Naive B cell (primary cell): ENCODE data around the gene LENG9. TPM values are rescaled to one million over a fixed set of nuclear protein-coding genes. Genes with fewer than 3 reads are reported as not detected.

Experiments used
- ATAC-seq, 2 donors: fragments of 150-1000 bp; cut with Tn5 transposase; 2 replicates each; pipeline ENCODE4 v1.10.0; 2021; ENCODE audit warnings: low read depth in 2 of 2, mild to moderate bottlenecking in 2 of 2, moderate library complexity in 2 of 2
- DNase-seq: peaks from one replicate; pipeline ENCODE4 v3.0.0; 2022
- H3K27ac Mint-ChIP-seq, 6 donors: one replicate each; pipeline ENCODE4 v1.8.0; 2020 to 2022; ENCODE audit warnings: mild to moderate bottlenecking in 6 of 6, mixed read lengths in 6 of 6, moderate library complexity in 5 of 6, inconsistent platforms in 2 of 6
- H3K27me3 Mint-ChIP-seq, 3 donors: one replicate each; pipeline ENCODE4 v1.8.0; 2021 to 2022; ENCODE audit warnings: mixed read lengths in 3 of 3, mild to moderate bottlenecking in 1 of 3
- H3K36me3 Mint-ChIP-seq, 2 donors: one replicate each; pipeline ENCODE4 v1.8.0; 2020 to 2022; ENCODE audit warnings: mixed read lengths in 2 of 2, inconsistent platforms in 1 of 2, mild to moderate bottlenecking in 1 of 2
- H3K4me1 Mint-ChIP-seq, 3 donors: one replicate each; pipeline ENCODE4 v1.8.0; 2020 to 2022; ENCODE audit warnings: mixed read lengths in 3 of 3, inconsistent platforms in 1 of 3, mild to moderate bottlenecking in 1 of 3, moderate library complexity in 1 of 3
- H3K4me3 Mint-ChIP-seq, 8 donors: one replicate each; pipeline ENCODE4 v1.8.0; 2020 to 2022; ENCODE audit warnings: mild to moderate bottlenecking in 8 of 8, mixed read lengths in 8 of 8, moderate library complexity in 8 of 8, inconsistent platforms in 2 of 8
- H3K9me3 Mint-ChIP-seq, 7 donors: one replicate each; pipeline ENCODE4 v1.8.0; 2020 to 2022; ENCODE audit warnings: mixed read lengths in 7 of 7, mild to moderate bottlenecking in 5 of 7, inconsistent platforms in 2 of 7, moderate library complexity in 1 of 7
- polyA plus RNA-seq, 6 donors: library from polyadenylated mRNA; unstranded; fragments of 300-500 nt; fragmentation: Illumina TruSeq; gene quantifications; one replicate each; pipeline ENCODE4 v1.2.3, GENCODE V29; 2021; ENCODE audit warnings: low read depth in 6 of 6

The LENG9 gene
- polyA plus RNA-seq, 6 donors from 2014 or later: 0.20 to 0.62 (median 0.31) TPM; not detected in 1

DNA sequence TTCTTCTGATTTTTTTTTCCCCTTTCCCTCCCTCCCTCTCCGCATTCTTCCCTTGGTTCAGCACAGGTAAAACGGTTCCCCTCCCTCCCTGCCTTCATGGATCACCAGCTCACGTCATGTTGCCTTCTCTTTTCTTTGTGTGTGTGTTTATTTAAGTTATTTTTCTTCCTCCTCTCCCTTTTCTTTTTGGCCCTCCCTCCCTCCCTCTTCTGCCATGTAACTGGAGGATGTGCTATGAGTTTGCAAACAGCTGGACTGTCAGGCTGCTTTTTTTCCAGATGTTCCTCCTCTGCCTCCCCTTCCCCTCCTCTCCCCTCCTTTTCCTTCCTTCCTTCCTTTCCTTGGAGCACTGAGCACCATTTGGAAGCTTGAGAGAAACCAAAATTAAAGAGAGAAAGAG is 2.0 kb downstream of the LENG9 start:
- peaks cover 31 to 35% (median 32%) of the 10 kb centered on the region in 3 donors for H3K4me1 Mint-ChIP-seq
- DNase-seq (no peak), ATAC-seq (no peak)
- H3K4me3 Mint-ChIP-seq: peak overlapping the region in 7 of 8 donors; percentile 26 to 81 (median 64)
- peaks cover 0 to 7% (median 4%) of the 10 kb centered on the region in 7 donors for H3K9me3 Mint-ChIP-seq
- H3K27ac Mint-ChIP-seq: peak overlapping the region in 4 of 6 donors; percentile 16 to 91 (median 71)
- H3K36me3 Mint-ChIP-seq: peaks cover 0 to 14% of the 10 kb centered on the region in 2 donors
- no peaks in the 10 kb centered on the region for H3K27me3 Mint-ChIP-seq

DNA sequence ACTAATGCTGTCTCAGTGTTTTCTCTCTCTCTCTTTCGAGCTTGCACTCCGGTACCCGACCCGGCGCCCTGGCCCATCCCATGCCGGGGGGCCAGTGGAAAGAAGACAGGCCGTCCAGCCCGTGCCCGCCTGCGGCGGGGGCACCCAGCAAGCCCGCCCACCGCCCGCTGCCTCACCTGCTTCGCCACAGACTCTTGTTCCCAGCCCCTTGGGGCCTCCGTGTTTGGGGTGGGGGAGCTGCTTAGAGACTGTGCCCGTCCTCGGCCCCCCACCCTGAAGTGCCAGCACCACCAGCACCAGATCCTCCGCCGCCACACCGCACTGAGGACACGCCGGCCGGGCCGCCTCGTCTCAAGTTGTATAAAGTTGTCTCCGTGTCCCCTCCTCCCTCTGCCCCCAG is 2.4 kb downstream of the LENG9 start:
- DNase-seq (no peak), ATAC-seq (no peak)
- Mint-ChIP-seq H3K27ac (peak overlapping the region in 3 of 6 donors; percentile 47 to 91 (median 72)), H3K4me1 (peaks cover 31 to 32% (median 32%) of the 10 kb centered on the region in 3 donors), H3K9me3 (peaks cover 0 to 7% (median 4%) of the 10 kb centered on the region in 7 donors), H3K4me3 (peak overlapping the region in 5 of 8 donors; percentile 53 to 81 (median 68)), H3K27me3 (no peaks in the 10 kb centered on the region), H3K36me3 (peaks cover 0 to 14% of the 10 kb centered on the region in 2 donors)

DNA sequence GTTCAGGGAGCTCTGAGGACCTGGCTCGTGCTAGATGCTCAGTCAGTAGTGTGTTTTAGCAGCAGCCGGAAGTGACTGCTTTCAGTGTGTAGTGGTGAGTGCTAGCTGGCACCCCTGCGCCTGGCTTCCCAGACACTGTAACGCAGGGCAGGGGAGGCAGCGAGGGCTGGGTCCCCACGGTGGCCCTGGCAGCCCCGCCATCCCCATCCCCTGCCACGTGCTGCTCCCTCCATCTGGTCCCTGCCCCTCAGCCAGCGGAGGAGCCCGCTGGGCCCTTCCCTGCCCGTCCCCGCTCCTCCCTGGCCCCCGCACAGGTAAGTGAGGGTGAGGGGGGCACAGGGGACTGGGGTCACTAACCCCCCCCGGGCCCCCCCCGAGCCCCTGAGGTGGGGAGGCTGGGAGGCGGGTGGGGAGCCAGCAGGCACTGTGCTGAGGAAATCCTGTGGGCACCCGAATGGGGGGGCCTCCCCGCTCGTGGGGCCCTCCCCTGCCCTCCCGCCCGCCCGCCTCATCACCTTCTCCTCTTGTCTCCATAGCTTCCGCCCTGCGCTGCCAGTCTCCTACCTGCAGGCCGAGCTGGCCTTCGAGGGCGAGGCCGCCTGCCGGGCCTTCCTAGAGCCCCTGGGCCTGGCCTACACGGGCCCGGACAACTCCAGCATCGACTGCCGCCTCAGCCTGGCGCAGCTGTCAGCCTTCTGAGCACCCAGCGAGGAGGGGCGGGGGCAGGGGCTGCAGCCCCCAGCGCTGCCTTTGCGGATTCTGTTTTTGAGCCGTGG is 3.2 kb downstream of the LENG9 start:
- no peak for DNase-seq
- Mint-ChIP-seq H3K27me3 (no peaks in the 10 kb centered on the region), H3K4me3 (peak overlapping the region in 3 of 8 donors; percentile 20 to 79 (median 22)), H3K36me3 (peaks cover 0 to 14% of the 10 kb centered on the region in 2 donors), H3K4me1 (peaks cover 28 to 32% (median 32%) of the 10 kb centered on the region in 3 donors), H3K27ac (peak overlapping the region in 1 of 6 donors; percentile 91), H3K9me3 (peaks cover 0 to 7% (median 4%) of the 10 kb centered on the region in 7 donors)
- no peak for ATAC-seq

DNA sequence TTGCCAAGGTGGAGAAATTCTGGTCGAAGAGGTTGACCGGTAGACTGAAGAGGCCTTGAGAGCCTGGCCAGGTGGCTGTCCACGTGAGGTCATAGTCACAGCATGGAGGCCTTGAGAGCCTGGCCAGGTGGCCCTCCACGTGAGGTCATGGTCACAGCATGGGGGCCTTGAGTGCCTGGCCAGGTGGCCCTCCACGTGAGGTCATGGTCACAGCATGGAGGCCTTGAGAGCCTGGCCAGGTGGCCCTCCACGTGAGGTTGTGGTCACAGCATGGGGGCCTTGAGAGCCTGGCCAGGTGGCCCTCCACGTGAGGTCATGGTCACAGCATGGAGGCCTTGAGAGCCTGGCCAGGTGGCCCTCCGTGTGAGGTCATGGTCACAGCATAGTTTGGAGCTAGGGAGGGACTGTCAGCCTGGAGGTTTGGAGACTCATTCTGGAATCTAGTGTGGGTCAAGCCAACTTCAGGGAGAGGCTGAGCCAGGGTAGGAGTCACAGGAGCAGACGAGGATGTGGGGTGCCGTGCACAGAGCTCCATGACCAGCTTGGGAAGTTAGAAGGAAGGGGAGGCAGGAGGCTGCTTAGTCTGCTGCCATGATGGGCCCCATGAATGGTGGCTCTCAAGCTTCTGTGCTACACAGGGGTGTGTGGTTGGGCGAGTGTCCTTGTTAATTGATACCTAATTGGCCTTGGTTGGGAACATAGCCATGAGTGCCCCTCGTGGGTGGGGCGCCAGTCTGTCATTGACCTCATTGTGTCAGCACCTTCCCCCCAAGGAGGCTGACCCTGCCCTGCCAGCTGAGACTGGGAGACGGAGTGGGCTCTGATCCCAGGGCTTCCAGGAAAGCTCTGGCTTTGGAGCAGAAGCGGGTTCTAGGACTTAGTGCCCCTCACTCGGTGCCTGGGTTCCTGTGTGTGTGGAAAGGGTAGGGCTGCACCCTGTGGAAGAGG is 4.0 kb downstream of the LENG9 start:
- Mint-ChIP-seq H3K4me1 (peaks cover 25 to 30% (median 29%) of the 10 kb centered on the region in 3 donors), H3K27ac (peak overlapping the region in 4 of 6 donors; percentile 12 to 90 (median 74)), H3K27me3 (no peaks in the 10 kb centered on the region), H3K4me3 (peak overlapping the region in 3 of 8 donors; percentile 55 to 79 (median 59)), H3K36me3 (peaks cover 0 to 14% of the 10 kb centered on the region in 2 donors), H3K9me3 (peaks cover 0 to 7% (median 4%) of the 10 kb centered on the region in 7 donors)
- ATAC-seq (no peak), DNase-seq (no peak)

DNA sequence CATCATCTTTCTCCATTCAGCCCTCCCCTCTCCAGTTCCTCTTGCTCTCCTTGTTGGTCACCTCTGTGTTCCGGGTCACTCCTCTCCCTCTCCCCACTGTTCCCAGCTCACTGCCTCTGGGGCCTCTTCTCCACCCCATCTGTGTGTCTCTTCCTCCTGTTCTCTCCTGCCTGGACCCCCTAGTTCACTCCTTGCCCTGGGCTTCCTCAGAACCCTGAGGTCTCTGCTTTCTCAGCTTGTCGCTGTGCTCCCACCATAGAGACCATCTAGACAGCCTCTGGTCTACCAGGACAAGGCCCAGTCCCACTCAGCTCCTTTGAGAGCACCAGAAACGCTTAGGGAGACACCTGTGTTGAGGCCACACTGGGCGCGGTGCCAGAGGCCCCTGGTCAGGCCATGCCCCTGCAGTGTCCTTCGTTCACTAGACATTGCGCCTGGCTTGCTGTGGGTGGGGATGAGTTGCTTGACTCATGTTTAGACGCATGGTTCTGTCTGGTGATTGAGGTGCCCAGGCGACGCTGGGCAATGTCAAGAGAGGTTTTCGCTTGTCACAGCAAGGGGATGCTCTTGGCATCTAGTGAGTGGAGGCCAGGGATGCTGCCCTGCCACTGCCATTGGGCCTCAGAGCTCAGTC is 4.8 kb downstream of the LENG9 start:
- Mint-ChIP-seq H3K27ac (peak overlapping the region in 3 of 6 donors; percentile 72 to 87 (median 77)), H3K4me3 (peak overlapping the region in 2 of 8 donors; percentile 55 to 56), H3K36me3 (peaks cover 0 to 14% of the 10 kb centered on the region in 2 donors), H3K27me3 (no peaks in the 10 kb centered on the region), H3K9me3 (peaks cover 0 to 1% (median 0%) of the 10 kb centered on the region in 7 donors), H3K4me1 (peaks cover 19 to 25% (median 22%) of the 10 kb centered on the region in 3 donors)
- DNase-seq (no peak), ATAC-seq (no peak)

DNA sequence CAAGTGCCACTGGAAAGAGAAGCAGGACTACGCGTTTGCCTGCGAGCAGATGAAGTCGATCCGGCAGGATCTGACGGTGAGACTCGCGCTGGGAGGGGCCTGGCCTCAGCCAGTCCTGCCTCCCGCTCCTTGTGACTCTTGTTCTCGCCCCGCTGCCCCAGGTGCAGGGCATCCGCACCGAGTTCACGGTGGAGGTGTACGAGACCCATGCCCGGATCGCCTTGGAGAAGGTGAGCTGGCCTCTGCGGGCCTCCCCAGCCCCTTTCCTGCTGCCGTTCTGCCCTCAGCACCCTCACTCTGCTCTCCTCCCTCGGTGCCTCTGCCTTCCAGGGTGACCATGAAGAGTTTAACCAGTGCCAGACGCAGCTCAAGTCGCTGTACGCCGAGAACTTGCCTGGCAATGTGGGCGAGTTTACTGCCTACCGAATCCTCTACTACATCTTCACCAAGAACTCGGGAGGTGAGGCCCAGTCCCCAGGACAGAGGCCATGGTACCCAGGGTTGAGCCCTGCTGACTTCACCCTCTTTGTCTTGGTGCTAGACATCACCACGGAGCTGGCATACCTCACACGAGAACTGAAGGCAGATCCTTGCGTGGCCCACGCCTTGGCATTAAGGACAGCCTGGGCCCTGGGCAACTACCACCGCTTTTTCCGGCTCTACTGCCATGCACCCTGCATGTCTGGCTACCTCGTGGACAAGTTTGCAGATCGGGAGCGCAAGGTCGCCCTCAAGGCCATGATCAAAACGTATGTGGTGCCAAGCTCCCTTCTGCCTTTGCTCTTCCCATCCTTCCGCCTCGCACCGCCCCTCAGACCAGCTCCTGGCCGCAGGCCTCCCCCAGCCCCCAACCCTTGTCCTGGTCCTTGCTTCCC is 5.6 kb downstream of the LENG9 start:
- DNase-seq (no peak), ATAC-seq (no peak)
- H3K36me3 Mint-ChIP-seq: peaks cover 5 to 18% of the 10 kb centered on the region in 2 donors
- peaks cover 19 to 27% (median 21%) of the 10 kb centered on the region in 3 donors for H3K4me1 Mint-ChIP-seq
- H3K27ac Mint-ChIP-seq: peak overlapping the region in 5 of 6 donors; percentile 38 to 87 (median 50)
- no peaks in the 10 kb centered on the region for H3K27me3 Mint-ChIP-seq
- H3K9me3 Mint-ChIP-seq: no peaks in the 10 kb centered on the region
- H3K4me3 Mint-ChIP-seq: peak overlapping the region in 1 of 8 donors; percentile 15

DNA sequence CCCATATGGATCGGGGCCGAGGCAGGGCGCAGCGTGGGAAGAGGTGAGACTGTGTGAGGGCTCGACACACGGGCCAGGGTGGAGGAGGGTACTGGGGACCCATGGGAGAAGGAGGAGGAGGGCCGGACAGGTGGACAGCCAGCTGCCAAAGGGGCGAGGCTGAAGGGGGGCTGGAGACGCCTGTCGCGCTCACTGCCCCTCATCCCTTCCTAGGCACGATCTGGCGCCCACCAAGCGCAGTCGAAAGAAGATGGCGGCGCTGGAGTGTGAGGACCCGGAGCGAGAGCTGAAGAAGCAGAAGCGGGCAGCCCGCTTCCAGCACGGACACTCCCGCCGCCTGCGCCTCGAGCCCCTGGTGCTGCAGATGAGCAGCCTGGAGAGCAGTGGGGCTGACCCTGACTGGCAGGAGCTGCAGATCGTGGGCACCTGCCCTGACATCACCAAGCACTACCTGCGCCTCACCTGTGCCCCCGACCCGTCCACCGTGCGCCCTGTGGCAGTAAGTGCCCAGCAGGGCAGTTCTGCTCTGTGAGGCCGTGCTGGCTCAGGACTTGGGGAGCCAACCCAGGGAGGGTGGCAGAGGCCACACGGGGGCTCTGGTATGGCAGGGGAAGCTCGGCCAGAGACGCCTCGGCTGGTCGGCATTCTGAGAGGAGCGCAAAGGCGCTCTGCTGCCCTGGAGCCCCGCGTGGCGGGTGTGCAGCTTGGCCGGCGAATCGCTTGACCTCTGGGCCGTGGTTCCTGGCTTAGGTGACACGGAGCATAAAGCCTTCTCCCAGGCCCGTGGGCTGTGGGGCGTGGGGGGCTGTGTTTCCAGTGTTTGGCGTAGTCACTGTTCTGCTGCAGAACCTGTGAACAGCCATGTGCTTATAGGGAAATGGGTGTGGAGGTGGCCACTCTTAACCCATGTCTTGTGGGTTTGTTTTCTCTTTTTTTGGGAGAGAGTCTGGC is 6.9 kb downstream of the LENG9 start:
- peaks cover 6 to 21% of the 10 kb centered on the region in 2 donors for H3K36me3 Mint-ChIP-seq
- ATAC-seq (no peak), DNase-seq (no peak)
- H3K9me3 Mint-ChIP-seq: no peaks in the 10 kb centered on the region
- H3K4me1 Mint-ChIP-seq: peaks cover 21 to 29% (median 21%) of the 10 kb centered on the region in 3 donors
- H3K27ac Mint-ChIP-seq: peak overlapping the region in 2 of 6 donors; percentile 20 to 81
- H3K4me3 Mint-ChIP-seq: peak overlapping the region in 2 of 8 donors; percentile 22 to 30
- H3K27me3 Mint-ChIP-seq: no peaks in the 10 kb centered on the region

DNA sequence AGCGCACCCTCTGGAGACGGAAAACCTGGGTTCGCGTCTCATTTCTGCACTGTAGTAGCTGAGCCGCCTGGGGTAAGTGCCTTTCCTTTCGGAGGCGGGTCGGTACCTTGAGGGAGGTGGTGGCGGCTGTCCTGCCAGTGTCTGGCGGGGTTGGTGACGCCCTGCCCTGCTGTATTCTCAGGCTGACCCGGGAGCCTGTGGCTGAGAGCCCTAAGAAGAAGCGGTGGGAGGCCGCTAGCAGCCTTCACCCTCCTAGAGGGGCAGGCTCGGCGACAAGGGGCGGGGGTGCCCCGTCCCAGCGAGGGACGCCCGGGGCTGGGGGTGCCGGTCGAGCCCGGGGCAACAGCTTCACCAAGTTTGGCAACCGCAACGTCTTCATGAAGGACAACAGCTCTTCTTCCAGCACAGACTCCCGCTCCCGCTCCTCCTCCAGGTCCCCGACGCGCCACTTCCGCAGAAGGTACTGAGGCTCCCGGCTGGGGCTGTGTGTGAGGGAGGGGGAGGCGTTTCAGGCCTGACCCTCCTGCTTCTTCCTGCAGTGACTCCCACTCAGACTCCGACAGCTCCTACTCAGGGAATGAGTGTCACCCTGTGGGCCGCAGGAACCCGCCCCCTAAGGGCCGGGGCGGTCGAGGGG is 7.7 kb downstream of the LENG9 start:
- ATAC-seq (no peak), DNase-seq (no peak)
- H3K27me3 Mint-ChIP-seq: no peaks in the 10 kb centered on the region
- H3K27ac Mint-ChIP-seq: peak overlapping the region in 3 of 6 donors; percentile 20 to 81 (median 79)
- no peaks in the 10 kb centered on the region for H3K9me3 Mint-ChIP-seq
- H3K36me3 Mint-ChIP-seq: peaks cover 6 to 27% of the 10 kb centered on the region in 2 donors
- H3K4me1 Mint-ChIP-seq: peaks cover 22 to 34% (median 26%) of the 10 kb centered on the region in 3 donors
- H3K4me3 Mint-ChIP-seq: peak overlapping the region in 1 of 8 donors; percentile 22

DNA sequence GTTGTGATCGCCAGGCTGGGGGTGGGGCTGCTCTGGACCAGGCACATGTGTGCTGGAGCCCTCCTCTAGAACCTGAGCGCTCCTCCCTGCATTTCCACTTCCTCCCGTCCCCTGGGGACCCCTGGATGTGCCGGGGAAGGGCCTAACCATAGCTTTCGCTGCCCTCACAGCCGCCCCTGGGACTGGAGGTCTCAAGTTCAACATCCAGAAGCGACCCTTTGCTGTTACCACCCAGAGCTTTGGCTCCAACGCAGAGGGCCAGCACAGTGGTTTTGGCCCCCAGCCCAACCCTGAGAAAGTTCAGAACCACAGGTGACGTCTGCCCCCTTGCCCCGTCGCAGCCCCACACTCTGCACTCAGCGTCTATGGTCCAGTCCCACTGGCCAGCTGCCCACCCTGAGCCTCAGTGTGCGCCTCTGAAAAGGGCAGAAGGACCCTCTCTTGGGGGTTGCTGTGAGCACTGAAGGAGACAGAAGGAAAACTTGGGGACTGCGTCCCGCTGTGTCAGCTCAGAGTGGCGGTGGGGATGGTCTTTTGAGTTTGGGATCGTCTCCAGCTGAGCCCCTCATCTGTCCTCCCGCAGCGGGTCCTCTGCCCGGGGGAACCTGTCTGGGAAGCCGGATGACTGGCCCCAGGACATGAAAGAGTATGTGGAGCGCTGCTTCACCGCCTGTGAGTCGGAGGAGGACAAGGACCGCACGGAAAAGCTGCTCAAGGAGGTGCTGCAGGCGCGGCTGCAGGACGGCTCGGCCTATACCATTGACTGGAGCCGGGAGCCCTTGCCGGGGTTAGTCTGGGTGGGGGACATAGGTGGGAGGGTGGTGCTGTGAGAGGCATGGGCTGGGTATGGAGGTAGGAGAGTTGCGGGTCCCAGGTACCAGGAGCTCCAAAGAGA is 8.6 kb downstream of the LENG9 start:
- H3K9me3 Mint-ChIP-seq: no peaks in the 10 kb centered on the region
- no peak for DNase-seq
- no peaks in the 10 kb centered on the region for H3K27me3 Mint-ChIP-seq
- no peak for ATAC-seq
- H3K27ac Mint-ChIP-seq: peak overlapping the region in 2 of 6 donors; percentile 37 to 81
- peak overlapping the region in 3 of 8 donors; percentile 21 to 70 (median 59) for H3K4me3 Mint-ChIP-seq
- peaks cover 6 to 31% of the 10 kb centered on the region in 2 donors for H3K36me3 Mint-ChIP-seq
- H3K4me1 Mint-ChIP-seq: peaks cover 31 to 43% (median 35%) of the 10 kb centered on the region in 3 donors
